H1 (cell line): Measurements from ENCODE around the gene NGEF. TPM values are rescaled to one million over a fixed set of nuclear protein-coding genes. Genes with fewer than 3 reads are reported as not detected.
A peak's percentile ranks its signal among the peaks of the same experiment; 100 is the strongest.

Experiments used
- CTCF ChIA-PET: fragments of 300-600 bp; sonication (Branson Sonifier 250); formaldehyde crosslinking; loops from one replicate; lab custom pipeline; 2021; ENCODE audit not compliant: partially characterized antibody; lab: Charles Lee
- POLR2A ChIA-PET: fragments of 300-600 bp; sonication (Branson Sonifier 250); formaldehyde crosslinking; loops from one replicate; lab custom pipeline; 2021; ENCODE audit warnings: inconsistent platforms; ENCODE audit not compliant: partially characterized antibody; lab: Charles Lee
- DNase-seq, 2 experiments: peaks; one replicate each; pipeline versions ENCODE4 v3.0.0 to v3.0.0-alpha.2; 2010 to 2022; ENCODE audit warnings: low spot score in 2 of 2, low read depth in 1 of 2, mixed read lengths in 1 of 2
- FAIRE-seq: peaks from 2 replicates; lab custom pipeline; 2011; peaks lifted over from hg19 to GRCh38; lab: Jason Lieb, UNC
- H2AFZ ChIP-seq: 2 replicates; pipeline ENCODE4 v1.8.1; 2012; ENCODE audit warnings: low read length, inconsistent platforms
- H2AK5ac ChIP-seq: 2 replicates; pipeline ENCODE4 v1.6.1; 2013; ENCODE audit warnings: low read depth, low read length
- H2BK120ac ChIP-seq: replicated peaks from 2 replicates; pipeline ENCODE3; 2013; ENCODE audit warnings: low read depth, low read length, inconsistent platforms
- H2BK12ac ChIP-seq: 2 replicates; pipeline ENCODE4 v1.6.1; 2013; ENCODE audit warnings: low read depth, low read length
- H2BK15ac ChIP-seq: 2 replicates; pipeline ENCODE4 v1.6.1; 2013; ENCODE audit warnings: low read length
- H2BK20ac ChIP-seq: 2 replicates; pipeline ENCODE4 v1.6.1; 2013; ENCODE audit warnings: low read length
- H2BK5ac ChIP-seq: 2 replicates; pipeline ENCODE4 v1.6.1; 2013; ENCODE audit warnings: low read depth, low read length
- H3K14ac ChIP-seq: 2 replicates; pipeline ENCODE4 v1.6.1; 2013; ENCODE audit warnings: inconsistent platforms; ENCODE audit not compliant: insufficient read length
- H3K18ac ChIP-seq: 2 replicates; pipeline ENCODE4 v1.6.1; 2013; ENCODE audit warnings: low read length; ENCODE audit errors: extremely low read depth
- H3K23ac ChIP-seq: 2 replicates; pipeline ENCODE4 v1.6.1; 2013; ENCODE audit warnings: inconsistent platforms; ENCODE audit not compliant: insufficient read length
- H3K23me2 ChIP-seq: 2 replicates; pipeline ENCODE4 v1.6.1; 2013; ENCODE audit warnings: low read depth, low read length
- H3K27ac ChIP-seq: 2 replicates; pipeline ENCODE4 v1.6.1; 2011; ENCODE audit warnings: low read depth, low read length, inconsistent platforms
- H3K27me3 ChIP-seq, 4 experiments: replicated peaks in 1 of 4; 1 replicate in 1 of 4; 2 replicates in 3 of 4; pipeline versions ENCODE4 v1.6.1 to v1.8.1; 2011 to 2013; ENCODE audit warnings: low read length in 3 of 4, mild to moderate bottlenecking in 3 of 4, inconsistent platforms in 2 of 4, mixed read lengths in 2 of 4, moderate library complexity in 1 of 4; ENCODE audit not compliant: control insufficient read depth in 3 of 4, insufficient read depth in 3 of 4; ENCODE audit errors: extremely low read depth in 1 of 4
- H3K36me3 ChIP-seq, 4 experiments: 2 replicates each; pipeline versions ENCODE4 v1.6.1 to v1.8.1; 2011 to 2013; ENCODE audit warnings: mild to moderate bottlenecking in 4 of 4, low read length in 3 of 4, moderate library complexity in 2 of 4, control low read depth in 1 of 4, inconsistent platforms in 1 of 4; ENCODE audit not compliant: insufficient read depth in 4 of 4, control insufficient read depth in 2 of 4
- H3K4ac ChIP-seq: replicated peaks from 2 replicates; pipeline ENCODE3; 2013; ENCODE audit warnings: low read length, low read depth, mixed read lengths, inconsistent platforms; ENCODE audit not compliant: insufficient read length
- H3K4me1 ChIP-seq, 4 experiments: replicated peaks in 1 of 4; 1 replicate in 1 of 4; 2 replicates in 3 of 4; pipeline versions ENCODE4 v1.6.1 to v1.8.1; 2011 to 2013; ENCODE audit warnings: low read length in 3 of 4, inconsistent platforms in 2 of 4, mixed read lengths in 1 of 4; ENCODE audit not compliant: insufficient read depth in 4 of 4, control insufficient read depth in 3 of 4
- H3K4me2 ChIP-seq, 2 experiments: 2 replicates each; pipeline versions ENCODE4 v1.6.1 to v1.8.1; 2011 to 2013; ENCODE audit warnings: low read depth in 2 of 2, low read length in 2 of 2, control low read depth in 1 of 2, inconsistent platforms in 1 of 2, mild to moderate bottlenecking in 1 of 2; ENCODE audit not compliant: insufficient read depth in 1 of 2
- H3K4me3 ChIP-seq, 4 experiments: fragments of 200-600, 300-600 bp in 1 of 4; sonication (generic), shearing (Covaris generic), sonication (Bioruptor Twin) in 1 of 4; 2 replicates each; pipeline versions ENCODE4 v1.5.1 to v1.8.1; 2011 to 2016; ENCODE audit warnings: low read length in 4 of 4, low read depth in 3 of 4, control low read depth in 2 of 4, inconsistent platforms in 2 of 4, mild to moderate bottlenecking in 2 of 4, mixed read lengths in 1 of 4, moderate library complexity in 1 of 4; ENCODE audit not compliant: insufficient read depth in 2 of 4; ENCODE audit errors: extremely low read depth in 1 of 4
- H3K56ac ChIP-seq: replicated peaks from 2 replicates; pipeline ENCODE3; 2013; ENCODE audit warnings: low read depth, mild to moderate bottlenecking, mixed read lengths, low read length, inconsistent platforms; ENCODE audit not compliant: insufficient read length
- H3K79me1 ChIP-seq: 2 replicates; pipeline ENCODE4 v1.6.1; 2013; ENCODE audit warnings: low read depth, low read length, control low read depth
- H3K79me2 ChIP-seq, 2 experiments: 2 replicates each; pipeline versions ENCODE4 v1.6.1 to v1.8.1; 2012 to 2013; ENCODE audit warnings: low read length in 2 of 2, mild to moderate bottlenecking in 2 of 2, inconsistent platforms in 1 of 2; ENCODE audit not compliant: insufficient read depth in 2 of 2, control insufficient read depth in 1 of 2
- H3K9ac ChIP-seq, 4 experiments: replicated peaks in 1 of 4; 1 replicate in 1 of 4; 2 replicates in 3 of 4; pipeline versions ENCODE4 v1.6.1 to v1.8.1; 2011 to 2013; ENCODE audit warnings: low read depth in 3 of 4, low read length in 3 of 4, control low read depth in 2 of 4, mild to moderate bottlenecking in 2 of 4, moderate library complexity in 2 of 4, inconsistent platforms in 1 of 4; ENCODE audit errors: extremely low read depth in 1 of 4
- H3K9me3 ChIP-seq, 2 experiments: 2 replicates each; pipeline versions ENCODE4 v1.6.1 to v1.8.1; 2012 to 2013; ENCODE audit warnings: mild to moderate bottlenecking in 2 of 2, moderate library complexity in 2 of 2, control low read depth in 1 of 2, inconsistent platforms in 1 of 2, low read depth in 1 of 2, low read length in 1 of 2, mixed read lengths in 1 of 2; ENCODE audit not compliant: insufficient read depth in 2 of 2
- H4K20me1 ChIP-seq, 2 experiments: replicated peaks in 1 of 2; 2 replicates each; pipeline versions ENCODE3 to v1.8.1; 2011 to 2013; ENCODE audit warnings: inconsistent platforms in 2 of 2, low read length in 2 of 2, mild to moderate bottlenecking in 1 of 2; ENCODE audit not compliant: insufficient read depth in 2 of 2, control insufficient read depth in 1 of 2
- H4K5ac ChIP-seq: 2 replicates; pipeline ENCODE4 v1.6.1; 2013; ENCODE audit warnings: low read length, low read depth, mixed read lengths, inconsistent platforms; ENCODE audit not compliant: insufficient read length
- H4K8ac ChIP-seq: 2 replicates; pipeline ENCODE4 v1.8.0; 2013; ENCODE audit warnings: mild to moderate bottlenecking, moderate library complexity, low read length, inconsistent platforms; ENCODE audit not compliant: insufficient read depth; ENCODE audit errors: extremely low read depth
- H4K91ac ChIP-seq: replicated peaks from 2 replicates; pipeline ENCODE3; 2013; ENCODE audit warnings: low read length, mixed read lengths, inconsistent platforms; ENCODE audit not compliant: insufficient read length
- BRCA1 ChIP-seq: IDR thresholded peaks from 2 replicates; pipeline ENCODE4 v1.6.1; 2012; ENCODE audit warnings: low read depth, low read length, improper control_type of control experiment
- EGR1 ChIP-seq: IDR thresholded peaks from 2 replicates; pipeline ENCODE4 v1.6.1; 2011; ENCODE audit warnings: low read depth, low read length, borderline replicate concordance
- GABPA ChIP-seq: IDR thresholded peaks from 2 replicates; pipeline ENCODE4 v1.6.1; 2011; ENCODE audit warnings: mild to moderate bottlenecking, low read length, moderate library complexity, borderline replicate concordance; ENCODE audit not compliant: insufficient read depth
- HDAC2 ChIP-seq, 2 experiments: fragments of 300-600 bp in 1 of 2; sonication (generic) in 1 of 2; IDR thresholded peaks; 2 replicates each; pipeline ENCODE4 v1.6.1; 2011 to 2012; ENCODE audit warnings: low read depth in 2 of 2, low read length in 2 of 2, mild to moderate bottlenecking in 2 of 2, moderate library complexity in 2 of 2, borderline replicate concordance in 1 of 2, inconsistent platforms in 1 of 2
- JUND ChIP-seq: IDR thresholded peaks from 2 replicates; pipeline ENCODE4 v1.6.1; 2011; ENCODE audit warnings: mild to moderate bottlenecking, improper control_type of control experiment, low read length
- NRF1 ChIP-seq: IDR thresholded peaks from 2 replicates; pipeline ENCODE4 v1.6.1; 2011; ENCODE audit warnings: mild to moderate bottlenecking, low read depth, low read length, improper control_type of control experiment
- PHF8 ChIP-seq: fragments of 200-600 bp; sonication (generic); conservative IDR thresholded peaks from 2 replicates; pipeline ENCODE4 v1.7.1; 2012; ENCODE audit warnings: low read depth, mild to moderate bottlenecking, inconsistent platforms, low read length, moderate library complexity
- SP1 ChIP-seq: IDR thresholded peaks from 2 replicates; pipeline ENCODE4 v1.6.1; 2011; ENCODE audit warnings: low read depth, low read length
- SRF ChIP-seq: IDR thresholded peaks from 2 replicates; pipeline ENCODE4 v1.6.1; 2011; ENCODE audit warnings: mild to moderate bottlenecking, low read depth, low read length, moderate library complexity
- SUZ12 ChIP-seq: fragments of 200-600 bp; sonication (generic); IDR thresholded peaks from 2 replicates; pipeline ENCODE4 v1.6.1; 2012; ENCODE audit warnings: mild to moderate bottlenecking, inconsistent platforms, low read length, moderate library complexity, mixed read lengths
- TAF7 ChIP-seq: optimal IDR thresholded peaks from 2 replicates; pipeline ENCODE3; 2011; ENCODE audit warnings: low read depth, mild to moderate bottlenecking, inconsistent platforms, low read length, moderate library complexity, borderline replicate concordance
- YY1 ChIP-seq: IDR thresholded peaks from 2 replicates; pipeline ENCODE4 v1.6.1; 2011; ENCODE audit warnings: low read depth, mild to moderate bottlenecking, low read length
- ZNF274 ChIP-seq: IDR thresholded peaks from 2 replicates; pipeline ENCODE4 v1.7.0; 2012; ENCODE audit warnings: low read length, borderline replicate concordance; ENCODE audit errors: extremely low read depth
- WGBS, 2 experiments: shearing (Covaris generic) in 1 of 2; methylation state at CpG; one replicate each; pipeline versions ENCODE4 v1.1.6 to v1.1.7; 2013 to 2015; ENCODE audit warnings: low lambda C conversion rate in 2 of 2, mixed read lengths in 2 of 2, inconsistent platforms in 1 of 2, low coverage in 1 of 2, missing lambda C conversion rate in 1 of 2; ENCODE audit not compliant: insufficient replicate concordance in 2 of 2, insufficient coverage in 1 of 2, insufficient read length in 1 of 2; ENCODE audit errors: extremely low coverage in 1 of 2, missing lambda C conversion rate in 1 of 2; 5-methylcytosine and 5-hydroxymethylcytosine counted together
- polyA plus RNA-seq, 7 experiments: library from polyadenylated mRNA; depleted of rRNA in 3 of 7; stranded (reverse) in 5 of 7; unstranded in 2 of 7; fragments of >200 nt in 5 of 7; fragments of 200-250 nt in 2 of 7; gene quantifications; 1 replicate in 5 of 7; 2 replicates in 1 of 7; 4 replicates in 1 of 7; pipeline versions ENCODE4 v1.2.1 to v1.2.3, GENCODE V29; 2011 to 2013; ENCODE audit warnings: missing spikeins in 2 of 7, mixed read lengths in 2 of 7
- total RNA-seq: library from RNA; stranded (reverse); fragmentation: NEBNext Ultra II Directional; extraction: Animal tissue kit (Norgen Biotek cat#: 25700); gene quantifications from 2 replicates; pipeline ENCODE4 v1.2.1, GENCODE V29; 2021
- TF ChIP-seq, protein P1 (sequence below): IDR thresholded peaks from 2 replicates; pipeline ENCODE4 v1.6.1; 2012; ENCODE audit warnings: inconsistent platforms

NGEF gene
- total and polyA plus RNA-seq, 2 of the 8 experiments (the other 6 are each of a cell fraction or from before 2014, with no cell fraction given), result 2.7 to 3.2 TPM

DNA sequence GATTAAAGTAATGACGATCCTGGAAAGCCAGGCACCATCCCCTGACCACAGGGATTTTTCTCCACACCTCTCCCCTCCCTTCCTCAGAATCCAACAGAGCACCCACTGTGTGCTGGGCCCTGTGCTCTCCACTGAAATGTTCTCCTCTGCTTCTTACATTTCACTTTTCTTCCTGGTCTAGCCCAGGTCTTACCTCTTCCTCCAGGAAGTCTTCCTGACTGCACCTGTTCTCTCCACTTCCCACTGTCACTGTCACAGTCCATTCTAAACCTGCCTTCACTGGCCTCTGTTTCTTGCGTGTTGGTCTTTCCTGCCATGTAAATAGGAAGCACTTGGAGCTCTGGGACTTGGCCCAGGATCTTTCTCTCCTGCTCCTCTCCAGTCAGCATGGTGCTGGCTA, 7.4 kb upstream of the NGEF start:
- no peak overlapping the region for H2BK5ac ChIP-seq
- no peaks in the 10 kb centered on the region for H4K20me1 ChIP-seq
- no peak overlapping the region for H3K14ac ChIP-seq
- H2AFZ ChIP-seq, result no peak overlapping the region
- H3K27ac ChIP-seq, result no peak overlapping the region
- no peaks in the 10 kb centered on the region for H3K9me3 ChIP-seq
- H3K4ac ChIP-seq, result no peak overlapping the region
- H4K8ac ChIP-seq, result peak overlapping the region; percentile 36; the same call in 1 of the 2 replicates
- WGBS, 2 experiments, result 77% methylated on average over 2 of the region's 2 CpGs; no CpG with 5 or more reads in 1 of the 2 experiments
- H3K18ac ChIP-seq, result no peak overlapping the region
- no peaks in the 10 kb centered on the region for H3K79me1 ChIP-seq
- H3K4me3 ChIP-seq, result no peak overlapping the region
- H3K23me2 ChIP-seq, result no peaks in the 10 kb centered on the region; the same call in 1 of the 2 replicates
- H3K4me1 ChIP-seq, result no peaks in the 10 kb centered on the region
- no peaks in the 10 kb centered on the region for H3K79me2 ChIP-seq
- H2BK120ac ChIP-seq, result no peak overlapping the region
- CTCF ChIA-PET, result interaction anchor here (1.0 to 1.2 kb wide), 2 partner anchors 9 to 13 kb away, joined by 4 to 5 read pairs; no protein-coding TSS in a partner anchor
- no peak overlapping the region for H2BK12ac ChIP-seq
- no peak overlapping the region for H4K91ac ChIP-seq
- DNase-seq, result no peak
- POLR2A ChIA-PET, result no interaction called here
- no peaks in the 10 kb centered on the region for H3K27me3 ChIP-seq
- no peak overlapping the region for H2BK20ac ChIP-seq
- no peak overlapping the region for H4K5ac ChIP-seq
- H2BK15ac ChIP-seq, result no peak overlapping the region
- H3K4me2 ChIP-seq, result no peak overlapping the region
- no peak overlapping the region for H3K56ac ChIP-seq
- no peaks in the 10 kb centered on the region for H3K36me3 ChIP-seq
- FAIRE-seq, result no peak
- no peak overlapping the region for H3K9ac ChIP-seq
- H3K23ac ChIP-seq, result no peak overlapping the region
- H2AK5ac ChIP-seq, result no peak overlapping the region
- no peak for TF ChIP-seq EGR1
- no peak for TF ChIP-seq BRCA1
- no peak for TF ChIP-seq SRF
- no peak for TF ChIP-seq SP1
- no peak for TF ChIP-seq PHF8
- no peak for TF ChIP-seq TAF7
- no peak for TF ChIP-seq ZNF274
- TF ChIP-seq NRF1, result no peak
- no peak for TF ChIP-seq GABPA
- TF ChIP-seq JUND, result no peak
- TF ChIP-seq, protein P1, sequence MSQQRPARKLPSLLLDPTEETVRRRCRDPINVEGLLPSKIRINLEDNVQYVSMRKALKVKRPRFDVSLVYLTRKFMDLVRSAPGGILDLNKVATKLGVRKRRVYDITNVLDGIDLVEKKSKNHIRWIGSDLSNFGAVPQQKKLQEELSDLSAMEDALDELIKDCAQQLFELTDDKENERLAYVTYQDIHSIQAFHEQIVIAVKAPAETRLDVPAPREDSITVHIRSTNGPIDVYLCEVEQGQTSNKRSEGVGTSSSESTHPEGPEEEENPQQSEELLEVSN, result no peak
- TF ChIP-seq YY1, result no peak
- no peak for TF ChIP-seq SUZ12
- TF ChIP-seq HDAC2 (IDR thresholded peaks at IDR 0.05; ENCODE audit: borderline replicate concordance in 1 of 2, low read depth in 2 of 2, low read length in 2 of 2), result no peak
